Liver (tissue), 9 donors: ENCODE results near the gene USP47. TPM values are rescaled to one million over a fixed set of nuclear protein-coding genes. Genes with fewer than 3 reads are reported as not detected.

Experiments used
- DNase-seq: peaks from one replicate; pipeline ENCODE4 v3.0.0-alpha.2; 2017; ENCODE audit warnings: low spot score
- H3K27ac ChIP-seq, 2 donors: one replicate each; pipeline ENCODE4 v1.7.0; 2013; ENCODE audit warnings: inconsistent platforms in 2 of 2, low read length in 2 of 2, control low read depth in 1 of 2, low read depth in 1 of 2, mild to moderate bottlenecking in 1 of 2
- H3K27me3 ChIP-seq, 4 donors: one replicate each; pipeline versions ENCODE4 v1.6.1 to v1.7.0; 2013; ENCODE audit warnings: low read length in 3 of 4, inconsistent platforms in 1 of 4, mild to moderate bottlenecking in 1 of 4, moderate library complexity in 1 of 4; ENCODE audit not compliant: control insufficient read depth in 4 of 4, insufficient read depth in 4 of 4
- H3K36me3 ChIP-seq, 4 donors: one replicate each; pipeline versions ENCODE4 v1.6.1 to v1.7.0; 2013; ENCODE audit warnings: low read length in 3 of 4, mild to moderate bottlenecking in 3 of 4, low read depth in 1 of 4, moderate library complexity in 1 of 4; ENCODE audit not compliant: control insufficient read depth in 4 of 4, insufficient read depth in 3 of 4
- H3K4me1 ChIP-seq, 4 donors: one replicate each; pipeline versions ENCODE4 v1.6.1 to v1.7.0; 2013; ENCODE audit warnings: low read length in 3 of 4, mild to moderate bottlenecking in 3 of 4, moderate library complexity in 1 of 4; ENCODE audit not compliant: control insufficient read depth in 4 of 4, insufficient read depth in 4 of 4
- H3K4me3 ChIP-seq, 3 donors: one replicate each; pipeline versions ENCODE4 v1.6.1 to v1.7.0; 2013; ENCODE audit warnings: low read length in 3 of 3, control low read depth in 1 of 3, low read depth in 1 of 3, mild to moderate bottlenecking in 1 of 3
- H3K9ac ChIP-seq, 2 donors: one replicate each; pipeline ENCODE4 v1.7.0; 2013; ENCODE audit warnings: low read length in 2 of 2, mild to moderate bottlenecking in 2 of 2, moderate library complexity in 2 of 2, control low read depth in 1 of 2, low read depth in 1 of 2
- H3K9me3 ChIP-seq, 4 donors: one replicate each; pipeline versions ENCODE4 v1.6.1 to v1.7.0; 2013; ENCODE audit warnings: low read length in 3 of 4; ENCODE audit not compliant: control insufficient read depth in 4 of 4
- EGR1 ChIP-seq, 2 donors: IDR thresholded peaks; 2 replicates each; pipeline ENCODE4 v1.6.1; 2016 to 2018; ENCODE audit warnings: antibody characterized with exemption in 2 of 2, low read depth in 2 of 2
- FOXA1 ChIP-seq: IDR thresholded peaks from 2 replicates; pipeline ENCODE4 v1.6.1; 2016; ENCODE audit warnings: antibody characterized with exemption
- FOXA2 ChIP-seq: IDR thresholded peaks from 2 replicates; pipeline ENCODE4 v1.6.1; 2016; ENCODE audit warnings: antibody characterized with exemption
- GABPA ChIP-seq, 2 donors: IDR thresholded peaks in 1 of 2; conservative IDR thresholded peaks in 1 of 2; 2 replicates each; pipeline ENCODE4 v1.6.1; 2016; ENCODE audit warnings: antibody characterized with exemption in 2 of 2, mild to moderate bottlenecking in 1 of 2, moderate library complexity in 1 of 2
- HNF4A ChIP-seq, 2 donors: conservative IDR thresholded peaks; 2 replicates each; pipeline ENCODE4 v1.6.1; 2016; ENCODE audit warnings: antibody characterized with exemption in 2 of 2, mild to moderate bottlenecking in 2 of 2
- HNF4G ChIP-seq: IDR thresholded peaks from 2 replicates; pipeline ENCODE4 v1.6.1; 2016; ENCODE audit warnings: antibody characterized with exemption
- JUND ChIP-seq, 2 donors: IDR thresholded peaks; 2 replicates each; pipeline ENCODE4 v1.6.1; 2016; ENCODE audit warnings: antibody characterized with exemption in 2 of 2
- MAX ChIP-seq: IDR thresholded peaks from 2 replicates; pipeline ENCODE4 v1.6.1; 2016; ENCODE audit warnings: antibody characterized with exemption
- NR2F2 ChIP-seq: IDR thresholded peaks from 2 replicates; pipeline ENCODE4 v1.6.1; 2016; ENCODE audit warnings: antibody characterized with exemption
- RAD21 ChIP-seq, 2 donors: IDR thresholded peaks; 2 replicates each; pipeline ENCODE4 v1.6.1; 2016; ENCODE audit warnings: antibody characterized with exemption in 2 of 2, mild to moderate bottlenecking in 2 of 2
- RXRA ChIP-seq, 2 donors: IDR thresholded peaks; 2 replicates each; pipeline ENCODE4 v1.6.1; 2017 to 2018; ENCODE audit warnings: antibody characterized with exemption in 2 of 2, mild to moderate bottlenecking in 1 of 2
- SP1 ChIP-seq: IDR thresholded peaks from 2 replicates; pipeline ENCODE4 v1.6.1; 2018; ENCODE audit warnings: antibody characterized with exemption, mild to moderate bottlenecking
- TAF1 ChIP-seq: conservative IDR thresholded peaks from 2 replicates; pipeline ENCODE4 v1.6.1; 2016; ENCODE audit warnings: antibody characterized with exemption, mild to moderate bottlenecking
- YY1 ChIP-seq: IDR thresholded peaks from 2 replicates; pipeline ENCODE4 v1.6.1; 2016; ENCODE audit warnings: antibody characterized with exemption, mild to moderate bottlenecking
- WGBS: extraction: QIAGEN DNeasy Blood & Tissue Kit; methylation state at CpG from one replicate; pipeline ENCODE4 v1.1.7; 2013; 5-methylcytosine and 5-hydroxymethylcytosine counted together
- polyA plus RNA-seq, 2 donors: library from polyadenylated mRNA; stranded (reverse) in 1 of 2; unstranded in 1 of 2; fragments of 200-250 nt in 1 of 2; fragments of >200 nt in 1 of 2; fragmentation: Nextera tagmentation in 1 of 2; extraction: Ambion mirVana in 1 of 2; gene quantifications; one replicate each; pipeline versions ENCODE4 v1.2.1 to v1.2.3, GENCODE V29; 2013 to 2015
- total RNA-seq, 2 donors: library from RNA; depleted of rRNA; stranded (reverse); fragments of >200 nt; gene quantifications; one replicate each; pipeline ENCODE4 v1.2.3, GENCODE V29; 2014
- TF ChIP-seq, protein P1 (sequence below): IDR thresholded peaks from 2 replicates; pipeline ENCODE4 v1.6.1; 2016; ENCODE audit warnings: antibody characterized with exemption
- TF ChIP-seq, protein P2 (sequence below): IDR thresholded peaks from 2 replicates; pipeline ENCODE4 v1.6.1; 2016; ENCODE audit warnings: antibody characterized with exemption, mild to moderate bottlenecking
- TF ChIP-seq, protein P3 (sequence below): IDR thresholded peaks from 2 replicates; pipeline ENCODE4 v1.6.1; 2016; ENCODE audit warnings: antibody characterized with exemption
- TF ChIP-seq, protein P4 (sequence below): fragments of 150-350 bp; IDR thresholded peaks from 2 replicates; pipeline ENCODE4 v1.5.1; 2017; ENCODE audit warnings: improper control_type of control experiment, low read depth, low read length; ENCODE audit not compliant: missing input control
- donor health status: healthy.
- donor health status: healthy.
- donor health status: healthy.
- donor health status: healthy.
- donor health status: healthy.

Gene USP47
- total and polyA plus RNA-seq, 4 donors, result 14.9 to 55.1 (median 32.2) TPM

DNA sequence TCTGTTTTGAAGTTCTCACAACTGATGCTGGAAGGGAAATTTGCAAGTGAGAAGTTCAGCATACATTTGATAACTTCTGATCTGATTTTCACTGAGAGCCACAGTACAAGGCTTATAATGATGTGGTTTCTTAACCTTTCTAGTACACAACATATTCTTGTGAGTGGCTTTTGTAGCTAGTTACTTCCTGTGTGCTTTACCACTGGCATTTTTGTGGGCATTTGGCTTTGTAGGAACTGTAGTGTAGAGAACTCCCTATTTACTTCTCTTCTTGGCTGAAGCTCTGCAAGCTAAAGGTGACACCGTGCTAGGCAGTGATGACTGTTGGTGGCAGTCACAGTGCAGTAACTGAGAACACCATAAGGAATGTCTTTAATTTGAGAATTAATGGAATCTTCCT, 14.9 kb downstream of the USP47 start:
- Histone ChIP-seq H3K27me3 (no peaks in the 10 kb centered on the region), H3K9me3 (no peaks in the 10 kb centered on the region), H3K36me3 (no peaks in the 10 kb centered on the region), H3K9ac (no peak overlapping the region), H3K4me3 (no peak overlapping the region), H3K27ac (no peak overlapping the region), H3K4me1 (peaks cover 8 to 31% (median 24%) of the 10 kb centered on the region in 4 donors)
- TF ChIP-seq RXRA (IDR thresholded peaks at IDR 0.05) (no peak), NR2F2 (no peak), HNF4A (conservative IDR thresholded peaks at IDR 0.05) (no peak), TAF1 (no peak), EGR1 (IDR thresholded peaks at IDR 0.05; ENCODE audit: low read depth in 2 of 2) (no peak), RAD21 (IDR thresholded peaks at IDR 0.05) (no peak), MAX (no peak), YY1 (no peak), GABPA (IDR thresholded peaks at IDR 0.05 in 1 of 2, conservative IDR thresholded peaks at IDR 0.05 in 1 of 2) (no peak), HNF4G (no peak), SP1 (no peak), FOXA1 (no peak), FOXA2 (no peak), JUND (IDR thresholded peaks at IDR 0.05) (no peak)
- TF ChIP-seq, protein P1, sequence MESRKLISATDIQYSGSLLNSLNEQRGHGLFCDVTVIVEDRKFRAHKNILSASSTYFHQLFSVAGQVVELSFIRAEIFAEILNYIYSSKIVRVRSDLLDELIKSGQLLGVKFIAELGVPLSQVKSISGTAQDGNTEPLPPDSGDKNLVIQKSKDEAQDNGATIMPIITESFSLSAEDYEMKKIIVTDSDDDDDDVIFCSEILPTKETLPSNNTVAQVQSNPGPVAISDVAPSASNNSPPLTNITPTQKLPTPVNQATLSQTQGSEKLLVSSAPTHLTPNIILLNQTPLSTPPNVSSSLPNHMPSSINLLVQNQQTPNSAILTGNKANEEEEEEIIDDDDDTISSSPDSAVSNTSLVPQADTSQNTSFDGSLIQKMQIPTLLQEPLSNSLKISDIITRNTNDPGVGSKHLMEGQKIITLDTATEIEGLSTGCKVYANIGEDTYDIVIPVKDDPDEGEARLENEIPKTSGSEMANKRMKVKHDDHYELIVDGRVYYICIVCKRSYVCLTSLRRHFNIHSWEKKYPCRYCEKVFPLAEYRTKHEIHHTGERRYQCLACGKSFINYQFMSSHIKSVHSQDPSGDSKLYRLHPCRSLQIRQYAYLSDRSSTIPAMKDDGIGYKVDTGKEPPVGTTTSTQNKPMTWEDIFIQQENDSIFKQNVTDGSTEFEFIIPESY, result no peak
- TF ChIP-seq, protein P2, sequence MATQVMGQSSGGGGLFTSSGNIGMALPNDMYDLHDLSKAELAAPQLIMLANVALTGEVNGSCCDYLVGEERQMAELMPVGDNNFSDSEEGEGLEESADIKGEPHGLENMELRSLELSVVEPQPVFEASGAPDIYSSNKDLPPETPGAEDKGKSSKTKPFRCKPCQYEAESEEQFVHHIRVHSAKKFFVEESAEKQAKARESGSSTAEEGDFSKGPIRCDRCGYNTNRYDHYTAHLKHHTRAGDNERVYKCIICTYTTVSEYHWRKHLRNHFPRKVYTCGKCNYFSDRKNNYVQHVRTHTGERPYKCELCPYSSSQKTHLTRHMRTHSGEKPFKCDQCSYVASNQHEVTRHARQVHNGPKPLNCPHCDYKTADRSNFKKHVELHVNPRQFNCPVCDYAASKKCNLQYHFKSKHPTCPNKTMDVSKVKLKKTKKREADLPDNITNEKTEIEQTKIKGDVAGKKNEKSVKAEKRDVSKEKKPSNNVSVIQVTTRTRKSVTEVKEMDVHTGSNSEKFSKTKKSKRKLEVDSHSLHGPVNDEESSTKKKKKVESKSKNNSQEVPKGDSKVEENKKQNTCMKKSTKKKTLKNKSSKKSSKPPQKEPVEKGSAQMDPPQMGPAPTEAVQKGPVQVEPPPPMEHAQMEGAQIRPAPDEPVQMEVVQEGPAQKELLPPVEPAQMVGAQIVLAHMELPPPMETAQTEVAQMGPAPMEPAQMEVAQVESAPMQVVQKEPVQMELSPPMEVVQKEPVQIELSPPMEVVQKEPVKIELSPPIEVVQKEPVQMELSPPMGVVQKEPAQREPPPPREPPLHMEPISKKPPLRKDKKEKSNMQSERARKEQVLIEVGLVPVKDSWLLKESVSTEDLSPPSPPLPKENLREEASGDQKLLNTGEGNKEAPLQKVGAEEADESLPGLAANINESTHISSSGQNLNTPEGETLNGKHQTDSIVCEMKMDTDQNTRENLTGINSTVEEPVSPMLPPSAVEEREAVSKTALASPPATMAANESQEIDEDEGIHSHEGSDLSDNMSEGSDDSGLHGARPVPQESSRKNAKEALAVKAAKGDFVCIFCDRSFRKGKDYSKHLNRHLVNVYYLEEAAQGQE, result no peak
- TF ChIP-seq, protein P3, sequence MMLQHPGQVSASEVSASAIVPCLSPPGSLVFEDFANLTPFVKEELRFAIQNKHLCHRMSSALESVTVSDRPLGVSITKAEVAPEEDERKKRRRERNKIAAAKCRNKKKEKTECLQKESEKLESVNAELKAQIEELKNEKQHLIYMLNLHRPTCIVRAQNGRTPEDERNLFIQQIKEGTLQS, result no peak
- TF ChIP-seq, protein P4, sequence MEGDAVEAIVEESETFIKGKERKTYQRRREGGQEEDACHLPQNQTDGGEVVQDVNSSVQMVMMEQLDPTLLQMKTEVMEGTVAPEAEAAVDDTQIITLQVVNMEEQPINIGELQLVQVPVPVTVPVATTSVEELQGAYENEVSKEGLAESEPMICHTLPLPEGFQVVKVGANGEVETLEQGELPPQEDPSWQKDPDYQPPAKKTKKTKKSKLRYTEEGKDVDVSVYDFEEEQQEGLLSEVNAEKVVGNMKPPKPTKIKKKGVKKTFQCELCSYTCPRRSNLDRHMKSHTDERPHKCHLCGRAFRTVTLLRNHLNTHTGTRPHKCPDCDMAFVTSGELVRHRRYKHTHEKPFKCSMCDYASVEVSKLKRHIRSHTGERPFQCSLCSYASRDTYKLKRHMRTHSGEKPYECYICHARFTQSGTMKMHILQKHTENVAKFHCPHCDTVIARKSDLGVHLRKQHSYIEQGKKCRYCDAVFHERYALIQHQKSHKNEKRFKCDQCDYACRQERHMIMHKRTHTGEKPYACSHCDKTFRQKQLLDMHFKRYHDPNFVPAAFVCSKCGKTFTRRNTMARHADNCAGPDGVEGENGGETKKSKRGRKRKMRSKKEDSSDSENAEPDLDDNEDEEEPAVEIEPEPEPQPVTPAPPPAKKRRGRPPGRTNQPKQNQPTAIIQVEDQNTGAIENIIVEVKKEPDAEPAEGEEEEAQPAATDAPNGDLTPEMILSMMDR, result no peak
- WGBS, result 29% methylated on average over 1 of the region's 1 CpG
- no peak for DNase-seq
